GM12874 (cell line): Measurements from ENCODE around the gene SLC44A5.

ENCODE experiments used
- TF ChIP-seq, protein P1 (sequence below): IDR thresholded peaks from 2 replicates; pipeline ENCODE4 v1.5.1; 2011; ENCODE audit warnings: low read depth, mild to moderate bottlenecking, control low read depth, low read length, moderate library complexity; ENCODE audit not compliant: insufficient read depth

The SLC44A5 gene

DNA sequence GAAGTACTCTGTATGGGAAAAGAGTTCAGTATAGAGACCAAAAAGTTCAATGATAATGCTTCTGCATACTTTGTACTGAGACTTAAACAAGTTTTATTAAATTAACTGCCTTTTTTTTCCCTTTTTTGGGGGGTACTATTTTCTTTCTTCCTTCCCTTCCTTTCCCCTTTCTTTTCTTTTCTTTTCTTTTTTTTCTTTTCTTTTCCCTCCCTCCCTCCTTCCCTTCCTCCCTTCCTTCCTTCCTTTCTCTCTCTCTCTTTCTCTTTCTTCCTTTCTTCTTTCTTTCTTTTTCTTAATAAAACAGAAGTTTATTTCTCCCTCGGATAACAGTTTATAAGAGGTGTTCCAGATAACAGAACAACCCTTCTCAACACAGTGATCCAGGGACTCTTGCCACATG is 399.3 kb downstream of the SLC44A5 start:
- TF ChIP-seq, protein P1, sequence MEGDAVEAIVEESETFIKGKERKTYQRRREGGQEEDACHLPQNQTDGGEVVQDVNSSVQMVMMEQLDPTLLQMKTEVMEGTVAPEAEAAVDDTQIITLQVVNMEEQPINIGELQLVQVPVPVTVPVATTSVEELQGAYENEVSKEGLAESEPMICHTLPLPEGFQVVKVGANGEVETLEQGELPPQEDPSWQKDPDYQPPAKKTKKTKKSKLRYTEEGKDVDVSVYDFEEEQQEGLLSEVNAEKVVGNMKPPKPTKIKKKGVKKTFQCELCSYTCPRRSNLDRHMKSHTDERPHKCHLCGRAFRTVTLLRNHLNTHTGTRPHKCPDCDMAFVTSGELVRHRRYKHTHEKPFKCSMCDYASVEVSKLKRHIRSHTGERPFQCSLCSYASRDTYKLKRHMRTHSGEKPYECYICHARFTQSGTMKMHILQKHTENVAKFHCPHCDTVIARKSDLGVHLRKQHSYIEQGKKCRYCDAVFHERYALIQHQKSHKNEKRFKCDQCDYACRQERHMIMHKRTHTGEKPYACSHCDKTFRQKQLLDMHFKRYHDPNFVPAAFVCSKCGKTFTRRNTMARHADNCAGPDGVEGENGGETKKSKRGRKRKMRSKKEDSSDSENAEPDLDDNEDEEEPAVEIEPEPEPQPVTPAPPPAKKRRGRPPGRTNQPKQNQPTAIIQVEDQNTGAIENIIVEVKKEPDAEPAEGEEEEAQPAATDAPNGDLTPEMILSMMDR: no peak

DNA sequence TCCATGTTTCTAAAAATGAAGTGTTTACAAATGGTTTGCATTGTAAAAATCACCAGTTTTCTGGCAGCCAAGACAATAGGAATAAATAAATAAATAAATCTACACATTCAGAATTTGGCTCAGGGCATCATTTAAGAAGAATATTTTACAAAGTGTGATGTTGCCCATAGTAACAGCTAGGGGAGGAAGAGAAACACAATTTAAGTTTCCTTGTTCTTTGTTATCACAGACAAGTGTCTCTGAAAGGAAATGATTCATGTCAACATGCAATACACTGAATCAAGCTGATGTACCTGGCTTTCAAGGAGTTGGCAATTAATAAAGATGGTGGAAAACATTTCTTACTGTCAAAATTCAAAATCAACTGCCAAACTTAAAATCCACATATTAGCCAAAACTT is 402.1 kb downstream of the SLC44A5 start:
- TF ChIP-seq, protein P1: no peak

DNA sequence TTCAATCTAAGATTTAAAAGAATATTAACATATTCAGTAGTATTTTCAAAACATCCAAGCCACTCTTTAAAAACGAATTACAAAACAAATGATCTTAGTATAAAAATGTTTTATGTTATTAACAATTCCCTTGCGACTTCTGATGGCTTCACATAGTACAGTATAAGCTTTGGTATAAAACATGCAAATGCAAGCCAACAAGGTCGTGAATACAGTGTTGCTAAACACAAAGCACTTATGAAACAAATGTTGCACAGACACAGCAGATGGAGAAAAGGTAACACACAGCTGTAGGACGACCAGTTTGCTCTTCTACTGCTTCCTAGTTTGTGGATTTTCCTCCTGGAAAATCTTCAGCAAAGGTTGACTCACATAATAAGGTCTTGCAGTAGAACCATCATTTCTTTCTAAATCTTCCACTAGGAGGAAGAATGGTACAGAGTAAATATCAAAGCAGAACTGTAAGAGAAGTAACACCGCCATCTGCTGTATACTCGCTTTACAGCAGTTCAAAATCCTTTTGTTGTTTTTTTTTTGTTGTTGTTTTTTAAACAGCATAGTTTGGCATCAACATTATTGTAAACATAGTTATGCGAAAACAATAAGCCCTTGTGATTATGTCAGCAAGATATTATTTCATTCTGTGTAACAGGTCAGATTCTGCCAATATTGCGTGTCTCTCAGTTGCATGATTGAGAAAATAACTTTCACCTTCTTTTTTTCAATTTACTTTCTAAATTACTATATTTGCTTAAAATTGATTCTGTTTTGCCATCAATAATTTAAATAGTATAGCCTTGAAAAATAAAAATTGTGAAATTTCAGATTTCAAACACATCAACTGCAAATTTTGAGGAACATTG is 407.3 kb downstream of the SLC44A5 start:
- TF ChIP-seq, protein P1: peak; percentile 56

DNA sequence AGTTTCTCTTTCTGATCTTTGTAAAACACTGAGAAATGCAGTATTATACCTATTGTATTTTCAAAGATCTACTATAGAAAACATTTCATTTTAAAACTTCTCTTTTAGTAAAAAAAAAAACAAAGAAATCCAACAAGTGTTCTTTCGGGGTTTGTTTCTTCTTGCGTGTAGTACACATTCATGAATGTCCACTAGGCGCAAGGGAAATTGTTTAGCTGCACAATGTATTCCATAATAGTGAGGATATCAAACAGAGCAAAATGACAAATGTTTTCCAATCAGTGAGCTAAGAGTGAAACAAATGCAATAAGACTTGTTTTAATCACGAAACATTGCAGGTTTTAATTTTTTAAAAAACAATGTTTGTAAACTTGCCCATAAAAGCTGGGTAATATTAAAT is 408.2 kb downstream of the SLC44A5 start:
- TF ChIP-seq, protein P1: no peak

DNA sequence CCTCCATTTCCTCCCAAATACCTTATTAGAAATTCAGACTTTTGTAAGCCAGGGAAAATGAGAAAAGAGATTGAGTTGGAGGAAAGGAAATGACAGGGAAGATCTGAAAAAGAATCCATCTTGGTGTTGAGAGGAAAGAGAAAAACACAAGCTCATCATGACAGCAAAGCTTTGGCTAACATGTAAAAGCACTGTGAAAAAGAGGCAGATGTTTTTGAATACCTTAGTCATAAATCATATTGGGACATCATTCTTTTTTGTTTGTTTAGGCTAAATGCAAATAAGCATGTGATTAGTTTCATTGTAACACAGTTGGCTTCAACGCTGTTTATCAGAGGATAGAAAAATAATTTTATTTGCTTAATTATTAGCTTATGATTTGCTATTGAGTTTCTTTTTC is 412.2 kb downstream of the SLC44A5 start:
- TF ChIP-seq, protein P1: no peak

DNA sequence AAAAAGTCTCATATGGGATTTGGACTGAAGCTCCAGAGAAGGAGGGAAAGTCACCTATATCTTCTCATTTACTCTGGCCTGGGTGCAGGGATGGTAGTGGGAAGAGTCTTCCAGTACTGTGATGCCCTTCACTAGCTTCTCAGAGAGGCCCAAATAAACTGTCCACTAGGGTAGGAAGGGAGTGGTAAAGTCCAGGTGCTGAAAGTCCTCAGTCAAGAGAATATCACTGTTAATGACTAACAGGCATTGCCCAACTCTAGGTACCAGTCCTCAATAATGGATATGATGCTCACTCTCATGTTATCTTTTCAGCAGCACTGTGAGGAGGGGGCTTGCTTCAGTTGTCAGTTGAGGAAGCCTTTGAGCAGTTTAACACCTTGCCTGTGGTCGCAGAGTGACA is 412.8 kb downstream of the SLC44A5 start:
- TF ChIP-seq, protein P1: no peak

DNA sequence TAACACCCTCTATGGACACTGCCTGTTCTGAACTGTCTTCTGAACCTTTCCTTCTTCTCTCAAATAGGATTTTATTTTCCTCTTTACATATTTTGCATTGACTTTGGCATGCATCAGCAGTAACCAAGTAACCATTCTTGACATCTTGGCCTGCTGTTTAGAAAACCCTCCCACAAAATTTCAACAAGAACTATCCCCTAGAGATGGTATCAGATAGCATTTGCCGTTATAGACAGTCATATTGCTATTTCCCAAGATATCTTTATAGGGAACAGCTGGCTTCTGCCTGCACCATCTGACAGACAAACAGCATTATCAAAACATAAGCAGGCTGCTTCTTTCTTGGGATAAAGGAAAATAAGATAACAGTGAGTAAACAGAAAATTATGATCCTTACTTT is 422.0 kb downstream of the SLC44A5 start:
- TF ChIP-seq, protein P1: no peak
